Islet of Langerhans (tissue), 1 donor: ENCODE data around the gene DIAPH2.

ENCODE experiments used
- FAIRE-seq: peaks from one replicate; lab custom pipeline; 2011; peaks lifted over from hg19 to GRCh38; lab: Jason Lieb, UNC

Gene DIAPH2

DNA sequence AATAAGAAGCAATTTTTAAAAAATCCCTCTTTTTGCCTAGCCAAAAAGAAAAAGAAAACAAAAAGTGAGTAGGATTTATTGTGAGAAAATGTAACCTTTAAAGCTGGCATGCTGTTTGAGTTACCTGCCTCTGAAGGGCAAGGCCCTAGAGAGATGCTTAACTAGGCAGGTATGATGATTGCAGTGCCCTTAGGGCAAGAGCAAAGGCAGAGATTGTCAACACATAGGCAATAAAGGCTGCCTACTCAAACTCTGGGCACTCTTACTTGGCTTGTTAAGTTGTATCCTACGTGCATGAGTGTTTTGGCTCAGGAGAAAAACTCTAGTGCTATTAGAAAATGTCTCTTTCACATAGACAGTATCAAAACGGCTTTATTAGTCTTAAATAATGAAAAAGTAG, 505.0 kb downstream of the DIAPH2 start:
- no peak for FAIRE-seq

GRCh38 chrX:97199501-97199900, 514.9 kb downstream of the DIAPH2 start:
- FAIRE-seq: no peak

DNA sequence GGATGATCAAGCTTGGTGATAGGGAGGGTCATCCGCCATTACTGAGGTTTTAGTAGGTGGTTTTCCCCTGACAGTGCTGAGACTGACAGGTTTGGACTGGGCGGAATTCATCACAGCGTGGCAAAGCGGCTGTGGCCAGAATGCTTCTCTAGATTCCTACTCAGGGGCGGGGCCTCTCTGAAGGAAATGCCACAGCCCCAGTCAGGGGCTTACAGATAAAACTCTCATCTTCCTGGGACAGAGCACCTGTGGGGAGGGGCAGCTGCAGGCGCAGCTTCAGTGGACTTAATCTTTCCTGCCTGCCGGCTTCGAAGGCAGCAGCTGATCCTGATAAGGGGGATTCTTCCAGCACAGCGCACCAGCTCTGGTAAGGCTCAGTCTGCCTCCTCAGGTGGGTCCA, 515.8 kb downstream of the DIAPH2 start:
- no peak for FAIRE-seq

- no peak for FAIRE-seq
Observed at GRCh38 chrX:97210501-97210900, 525.9 kb downstream of the DIAPH2 start.

DNA sequence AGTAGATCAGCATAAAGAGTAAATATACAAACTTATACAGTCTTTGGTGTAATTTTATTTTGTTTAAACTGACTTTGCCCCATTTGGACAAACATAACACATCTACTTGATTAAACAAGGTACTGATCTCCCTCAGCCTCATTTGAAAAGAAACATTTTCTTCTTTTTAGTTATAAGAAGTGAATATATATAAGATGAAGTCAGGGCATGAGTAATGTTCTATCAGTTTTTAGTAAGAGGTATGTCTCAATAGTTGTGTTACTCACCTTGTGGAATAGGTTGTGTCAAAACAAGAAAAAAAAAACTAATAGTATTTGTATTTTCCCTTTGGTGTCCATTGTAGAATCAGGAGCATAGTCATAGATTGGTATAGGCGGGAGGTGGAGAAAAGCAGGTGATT, 526.4 kb downstream of the DIAPH2 start:
- no peak for FAIRE-seq

- FAIRE-seq: no peak
Observed at GRCh38 chrX:97215186-97215585, 530.5 kb downstream of the DIAPH2 start.

DNA sequence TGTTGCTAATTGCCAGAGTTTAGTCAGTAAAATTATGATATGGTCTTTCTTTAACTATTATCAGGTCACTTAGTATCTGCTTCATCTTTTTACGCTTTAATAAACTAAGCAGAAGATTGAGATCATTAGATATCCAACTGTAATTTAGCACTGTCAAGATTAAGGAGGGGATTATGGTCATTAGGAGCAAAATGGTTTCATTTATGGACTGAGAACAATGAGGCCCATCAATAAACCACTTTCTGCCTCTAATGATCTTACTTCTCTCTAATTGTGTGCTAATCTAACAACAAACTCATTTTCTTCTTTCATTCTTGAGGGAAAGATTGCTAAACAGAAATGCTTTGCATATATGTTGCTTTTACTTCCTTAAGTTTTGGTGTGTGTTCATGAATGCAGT, 539.5 kb downstream of the DIAPH2 start:
- FAIRE-seq: peak; percentile 69

- no peak for FAIRE-seq
Observed at GRCh38 chrX:97229318-97229717, 544.7 kb downstream of the DIAPH2 start.

DNA sequence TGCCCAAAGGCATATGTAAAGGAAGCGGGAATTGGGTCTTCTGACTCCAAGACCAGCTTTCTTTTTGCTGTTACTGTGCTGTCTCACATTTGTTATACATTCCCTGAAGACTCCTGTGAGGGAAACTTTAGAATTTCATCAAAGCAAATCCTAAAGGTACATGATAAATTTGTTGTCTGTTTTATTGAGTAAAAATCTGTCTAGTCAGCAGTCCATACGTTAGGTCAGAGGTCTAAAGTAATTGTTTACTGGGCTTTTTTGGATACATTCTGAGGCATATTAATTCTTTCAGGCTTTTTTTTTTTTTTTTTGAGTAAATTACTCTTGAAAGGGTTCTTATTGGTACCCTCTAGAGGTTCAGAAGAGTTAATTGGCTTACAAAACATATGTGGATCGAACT, 546.3 kb downstream of the DIAPH2 start:
- FAIRE-seq: no peak

GRCh38 chrX:97234471-97235081, 549.9 kb downstream of the DIAPH2 start:
- peak; percentile 38 for FAIRE-seq

DNA sequence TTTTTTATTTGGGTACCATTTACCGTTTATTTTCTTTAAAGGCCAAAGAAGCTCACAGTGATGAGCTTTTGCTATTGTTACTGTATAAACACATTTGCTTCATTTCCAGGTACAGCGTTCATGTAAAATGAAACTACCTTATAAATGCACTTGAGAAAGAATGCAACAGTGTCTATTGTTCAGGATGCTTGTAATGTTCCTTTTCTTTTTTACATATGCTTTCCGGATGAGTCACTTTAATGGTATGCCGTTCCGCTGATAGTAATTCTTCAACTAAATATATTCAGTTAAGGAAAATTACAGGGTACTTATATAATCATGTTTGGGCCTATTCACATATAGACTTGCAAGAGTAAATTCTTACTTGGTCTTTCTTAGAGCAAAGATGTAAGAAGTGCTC, 554.0 kb downstream of the DIAPH2 start:
- no peak for FAIRE-seq

GRCh38 chrX:97252111-97252510, 567.5 kb downstream of the DIAPH2 start:
- no peak for FAIRE-seq

- FAIRE-seq: no peak
Observed at GRCh38 chrX:97260679-97261078, 576.0 kb downstream of the DIAPH2 start.

GRCh38 chrX:97266406-97267121, 581.9 kb downstream of the DIAPH2 start:
- FAIRE-seq: no peak

DNA sequence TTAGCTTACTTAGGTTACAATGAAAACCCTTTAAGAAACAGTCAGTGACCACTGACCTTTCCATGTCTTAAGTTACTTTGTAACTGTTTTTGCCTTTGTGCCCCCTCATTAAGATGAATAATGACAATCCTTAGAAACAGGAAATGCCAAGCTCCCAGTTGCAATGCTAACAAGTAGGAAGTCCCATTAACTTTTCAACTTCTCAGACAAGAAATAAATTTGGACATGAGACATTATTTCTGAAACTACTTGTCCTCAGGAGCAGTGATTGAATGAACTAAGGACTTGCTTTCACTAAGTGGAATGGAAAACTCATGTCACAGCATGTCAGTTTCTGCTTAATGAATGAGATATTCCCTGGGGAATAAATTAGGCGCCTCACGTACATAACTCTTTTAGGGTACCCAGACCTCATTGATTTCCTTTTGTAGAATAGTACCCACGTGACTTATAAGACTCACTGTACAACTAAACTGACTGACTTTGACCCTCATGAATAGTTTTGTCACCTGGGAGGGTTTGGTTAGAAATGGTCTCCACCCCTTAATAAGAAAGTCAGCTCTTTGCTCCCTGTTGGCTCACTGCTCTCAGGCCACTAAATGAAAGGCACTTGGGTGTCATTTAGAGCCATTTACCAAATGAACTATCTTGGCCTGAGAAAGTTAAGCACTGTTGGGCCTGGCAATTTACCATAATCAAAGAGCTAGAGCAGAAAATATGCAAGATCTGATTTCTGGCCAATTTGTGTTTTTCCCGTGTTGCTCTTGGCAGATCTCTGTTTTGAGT, 582.9 kb downstream of the DIAPH2 start:
- no peak for FAIRE-seq

DNA sequence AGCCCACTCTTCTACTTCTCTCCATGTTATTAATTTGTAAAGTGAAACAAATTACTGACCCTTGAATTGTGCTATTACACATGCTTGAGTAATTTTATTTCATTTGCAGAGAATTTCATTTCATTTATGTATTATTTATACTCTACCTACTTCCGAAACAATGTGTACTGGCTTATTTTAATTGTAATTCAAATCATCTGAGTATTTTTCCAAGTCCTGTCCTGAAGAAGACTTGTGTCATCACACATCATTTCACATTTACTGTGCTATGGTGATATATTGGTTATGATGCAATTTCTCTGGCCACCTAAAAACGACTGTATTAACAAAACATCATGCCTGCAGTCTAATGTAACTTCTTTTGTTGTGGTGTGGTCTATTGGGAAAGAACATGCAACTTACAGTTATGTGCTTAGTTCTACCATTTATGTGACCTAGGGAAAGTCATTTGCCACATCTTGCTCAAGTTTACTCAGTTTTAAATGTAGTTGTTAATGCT, 583.6 kb downstream of the DIAPH2 start:
- FAIRE-seq: peak; percentile 27

- FAIRE-seq: no peak
Observed at GRCh38 chrX:97284531-97284930, 599.9 kb downstream of the DIAPH2 start.

- FAIRE-seq: no peak
Observed at GRCh38 chrX:97290199-97290598, 605.6 kb downstream of the DIAPH2 start.

GRCh38 chrX:97294041-97294440, 609.4 kb downstream of the DIAPH2 start:
- no peak for FAIRE-seq

DNA sequence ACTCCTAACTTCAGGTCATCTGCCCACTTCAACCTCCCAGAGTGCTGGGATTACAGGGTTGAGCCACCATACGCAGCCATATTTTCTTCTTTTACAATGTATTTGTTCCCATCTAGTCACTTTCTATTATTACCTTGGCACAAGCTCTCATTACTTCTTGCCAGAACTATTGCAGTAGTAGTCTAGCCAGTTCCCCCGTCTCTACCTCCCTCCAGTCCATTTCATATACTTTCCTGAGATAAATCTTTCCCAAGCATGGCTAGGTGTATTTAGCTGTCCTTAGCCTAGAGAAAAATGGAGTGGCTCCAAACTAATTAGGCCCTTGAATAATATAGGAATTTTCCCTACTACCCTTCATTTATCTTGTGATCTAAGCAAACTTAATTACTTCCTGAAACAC, 611.3 kb downstream of the DIAPH2 start:
- FAIRE-seq: no peak

DNA sequence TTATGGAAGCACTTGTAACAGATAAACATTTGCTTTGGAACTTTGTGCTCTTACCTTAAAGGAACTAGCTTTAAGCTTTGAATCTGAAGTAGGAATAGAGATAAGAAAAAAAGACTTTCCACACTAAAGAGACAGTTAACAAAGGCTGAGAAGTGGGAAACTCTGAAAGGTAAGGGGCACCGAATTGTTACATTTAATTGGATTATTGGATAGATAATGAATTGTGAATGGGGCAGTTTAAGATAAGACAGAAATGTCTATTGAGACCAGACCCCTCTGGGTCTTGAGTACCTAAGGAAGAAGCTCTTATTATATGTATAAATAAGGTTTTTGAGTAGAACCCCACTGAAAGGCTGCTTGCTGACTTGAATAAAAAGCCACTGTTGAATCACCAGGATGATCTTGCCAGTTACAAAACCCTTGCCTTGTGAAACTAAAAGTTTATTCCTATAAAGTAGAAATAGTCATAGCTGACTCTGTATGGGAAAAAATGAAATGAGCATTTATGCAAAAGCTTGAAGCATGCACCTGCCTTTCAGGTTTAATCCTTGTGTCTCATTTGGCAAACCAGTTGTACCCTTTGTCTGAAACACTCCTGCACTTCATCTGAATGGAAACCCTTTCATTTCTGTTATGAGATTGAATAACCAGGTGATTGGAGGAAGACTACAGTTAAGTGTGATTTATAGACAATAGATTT, 622.3 kb downstream of the DIAPH2 start:
- FAIRE-seq: no peak

DNA sequence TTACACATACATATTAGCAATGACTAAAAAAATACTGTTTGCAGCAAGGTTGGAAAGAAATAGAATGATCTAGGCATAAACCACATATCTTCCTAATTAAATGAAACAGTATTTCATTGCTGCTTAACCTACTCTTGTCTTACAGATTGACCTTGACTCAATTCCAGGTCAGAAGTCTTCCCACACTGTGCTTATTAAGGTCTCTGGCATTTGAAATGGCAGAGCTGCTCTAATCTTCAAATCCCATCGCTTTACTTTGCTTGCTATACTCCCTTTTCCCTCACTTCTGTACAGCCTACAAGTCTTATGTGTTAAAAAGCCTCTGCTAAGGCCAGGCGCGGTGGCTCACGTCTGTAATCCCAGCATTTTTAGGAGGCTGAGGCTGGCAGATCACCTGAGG, 623.5 kb downstream of the DIAPH2 start:
- FAIRE-seq: no peak
